Activated CD8-positive, alpha-beta memory T cell treated with anti-CD3 and anti-CD28 coated beads for 24 hours (primary cell): ENCODE data around the gene DQX1.
"Not testable (repeated sequence)": the region's sequence is repeated elsewhere in the genome, so short reads cannot be mapped to it uniquely, and the experiment has no call there.

Experiments
- DNase-seq: peaks from one replicate; pipeline ENCODE4 v3.0.0-alpha.2; 2020

DQX1 gene

GRCh38 chr2:74491648-74492544, 34.1 kb downstream of the DQX1 start:
- DNase-seq: no peak

GRCh38 chr2:74489906-74490305, 36.1 kb downstream of the DQX1 start:
- no peak for DNase-seq

- no peak for DNase-seq
Observed at GRCh38 chr2:74488643-74489481, 37.2 kb downstream of the DQX1 start.

- no peak for DNase-seq
Observed at GRCh38 chr2:74486141-74486540, 39.9 kb downstream of the DQX1 start.

- DNase-seq: not testable (repeated sequence)
Observed at GRCh38 chr2:74483675-74484164, 42.3 kb downstream of the DQX1 start.

- DNase-seq: peak; percentile 96
Observed at GRCh38 chr2:74482801-74483674, 43.0 kb downstream of the DQX1 start, which contains the start of the genes CCDC142 and TTC31. Gene CCDC142, minus strand, starts transcription at chr2:74482998. Its CDS starts 161 bp downstream, at chr2:74482837. Gene TTC31, plus strand, starts transcription at chr2:74483081. Its CDS starts 15 bp downstream, at chr2:74483096.

GRCh38 chr2:74481961-74482800, 43.9 kb downstream of the DQX1 start:
- DNase-seq: no peak

- DNase-seq: no peak
Observed at GRCh38 chr2:74481431-74481830, 44.6 kb downstream of the DQX1 start.

GRCh38 chr2:74474899-74475298, 51.1 kb downstream of the DQX1 start:
- DNase-seq: no peak

GRCh38 chr2:74474481-74474880, 51.5 kb downstream of the DQX1 start:
- DNase-seq: no peak

GRCh38 chr2:74472945-74473258, 53.1 kb downstream of the DQX1 start:
- no peak for DNase-seq

GRCh38 chr2:74472086-74472944, 53.7 kb downstream of the DQX1 start, which contains the start of gene MRPL53:
Gene MRPL53, minus strand, starts transcription at chr2:74472680. Its CDS starts 20 bp downstream, at chr2:74472660.
- DNase-seq: peak; percentile 99

- no peak for DNase-seq
Observed at GRCh38 chr2:74471332-74472065, 54.5 kb downstream of the DQX1 start.

- not testable (repeated sequence) for DNase-seq
Observed at GRCh38 chr2:74470742-74471141, 55.3 kb downstream of the DQX1 start.
